DMS 273 (cell line): ENCODE measurements around the gene USP11.

Source experiments
- DNase-seq: peaks from one replicate; lab custom pipeline; 2025; ENCODE audit not compliant: unreplicated experiment; lab: John Stamatoyannopoulos, UW

The USP11 gene

GRCh38 chrX:47202877-47203276, 29.9 kb upstream of the USP11 start:
- no peak for DNase-seq

- no peak for DNase-seq
Observed at GRCh38 chrX:47204970-47205369, 27.8 kb upstream of the USP11 start.

- DNase-seq: no peak
Observed at GRCh38 chrX:47206316-47206715, 26.5 kb upstream of the USP11 start.

- no peak for DNase-seq
Observed at GRCh38 chrX:47208108-47208507, 24.7 kb upstream of the USP11 start.

GRCh38 chrX:47209508-47210238, 23.1 kb upstream of the USP11 start:
- DNase-seq: no peak

- DNase-seq: no peak
Observed at GRCh38 chrX:47210661-47211425, 22.0 kb upstream of the USP11 start.

GRCh38 chrX:47212381-47213293, 20.2 kb upstream of the USP11 start:
- no peak for DNase-seq

GRCh38 chrX:47214435-47215077, 18.3 kb upstream of the USP11 start:
- DNase-seq: peak; percentile 85

- DNase-seq: peak; percentile 62
Observed at GRCh38 chrX:47215291-47215900, 17.4 kb upstream of the USP11 start.

- DNase-seq: no peak
Observed at GRCh38 chrX:47216393-47216925, 16.4 kb upstream of the USP11 start.

GRCh38 chrX:47217121-47217851, 15.5 kb upstream of the USP11 start:
- peak; percentile 87 for DNase-seq

- DNase-seq: peak; percentile 100
Observed at GRCh38 chrX:47217852-47218279, 14.9 kb upstream of the USP11 start.

- peak; percentile 95 for DNase-seq
Observed at GRCh38 chrX:47218280-47218919, 14.4 kb upstream of the USP11 start, which contains the start of gene CDK16. Gene CDK16, plus strand, starts transcription at chrX:47218681. Its CDS starts 4,877 bp downstream, at chrX:47223558.

GRCh38 chrX:47218920-47219815, 13.6 kb upstream of the USP11 start:
- DNase-seq: peak; percentile 81

- DNase-seq: no peak
Observed at GRCh38 chrX:47221756-47222155, 11.1 kb upstream of the USP11 start.

GRCh38 chrX:47222751-47223350, 10.0 kb upstream of the USP11 start:
- DNase-seq: peak; percentile 34

- no peak for DNase-seq
Observed at GRCh38 chrX:47223476-47224250, 9.1 kb upstream of the USP11 start.
